NCI-H748 (cell line): ENCODE results near the gene STX1B.
"Not testable (repeated sequence)": the region's sequence is repeated elsewhere in the genome, so short reads cannot be mapped to it uniquely, and the experiment has no call there.

Experiments
- DNase-seq: peaks from one replicate; lab custom pipeline; 2025; ENCODE audit not compliant: unreplicated experiment; lab: John Stamatoyannopoulos, UW

The STX1B gene

DNA sequence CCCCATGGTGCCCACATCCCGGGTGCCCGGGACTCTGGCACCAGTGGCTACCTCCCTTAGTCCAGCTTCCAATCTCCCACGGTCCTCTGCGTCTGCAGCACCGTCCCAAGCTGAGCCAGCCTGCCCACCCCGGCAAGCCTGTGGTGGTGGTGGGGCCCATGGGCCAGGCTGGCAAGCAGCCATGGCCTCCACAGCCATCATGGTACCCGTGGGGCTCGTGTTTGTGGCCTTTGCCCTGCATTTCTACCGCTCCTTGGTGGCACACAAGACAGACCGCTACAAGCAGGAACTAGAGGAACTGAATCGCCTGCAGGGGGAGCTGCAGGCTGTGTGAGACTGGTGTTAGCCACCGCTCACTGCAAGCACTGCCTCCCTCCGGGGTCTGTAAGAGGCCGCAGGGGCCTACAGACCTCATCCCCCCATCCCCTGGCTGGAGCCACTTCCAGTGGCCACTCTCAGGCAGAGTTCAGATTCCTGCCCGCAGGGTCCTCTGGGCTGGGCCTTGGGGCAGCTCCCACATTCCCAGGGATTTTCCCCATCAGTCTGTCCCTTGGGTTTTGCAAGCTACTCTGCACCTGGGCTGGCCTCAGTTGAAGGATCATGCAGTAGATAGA lies 56.8 kb downstream of the STX1B start:
- peak; percentile 76 for DNase-seq

DNA sequence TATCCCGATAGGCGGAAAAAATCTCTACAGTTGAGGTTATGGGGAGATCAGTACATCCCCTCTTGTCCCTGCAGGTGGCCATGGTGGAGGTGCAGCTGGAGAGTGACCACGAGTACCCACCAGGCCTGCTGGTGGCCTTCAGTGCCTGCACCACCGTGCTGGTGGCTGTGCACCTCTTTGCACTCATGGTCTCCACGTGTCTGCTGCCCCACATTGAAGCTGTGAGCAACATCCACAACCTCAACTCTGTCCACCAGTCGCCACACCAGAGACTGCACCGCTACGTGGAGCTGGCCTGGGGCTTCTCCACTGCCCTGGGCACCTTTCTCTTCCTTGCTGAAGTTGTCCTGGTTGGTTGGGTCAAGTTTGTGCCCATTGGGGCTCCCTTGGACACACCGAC lies 57.3 kb downstream of the STX1B start:
- DNase-seq = no peak

DNA sequence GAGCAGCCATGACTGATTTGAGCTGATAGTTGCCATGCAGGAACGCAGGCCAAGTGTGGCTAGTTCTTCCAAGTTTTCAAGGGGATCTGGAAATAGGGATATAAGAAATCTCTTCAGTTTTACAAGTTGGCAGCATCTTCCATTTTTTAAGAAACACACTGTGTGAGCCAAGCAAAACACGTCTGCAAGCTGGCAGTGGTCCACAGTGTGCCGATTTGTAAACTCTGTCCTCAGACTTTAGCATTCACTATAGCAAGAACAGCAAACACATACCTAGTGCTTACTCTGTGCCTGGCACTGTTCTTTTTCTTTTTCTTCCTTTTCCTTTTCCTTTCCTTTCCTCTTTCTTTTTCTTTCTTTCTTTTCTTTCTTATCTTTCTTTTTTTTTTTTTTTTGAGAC lies 58.7 kb downstream of the STX1B start:
- no peak for DNase-seq

DNA sequence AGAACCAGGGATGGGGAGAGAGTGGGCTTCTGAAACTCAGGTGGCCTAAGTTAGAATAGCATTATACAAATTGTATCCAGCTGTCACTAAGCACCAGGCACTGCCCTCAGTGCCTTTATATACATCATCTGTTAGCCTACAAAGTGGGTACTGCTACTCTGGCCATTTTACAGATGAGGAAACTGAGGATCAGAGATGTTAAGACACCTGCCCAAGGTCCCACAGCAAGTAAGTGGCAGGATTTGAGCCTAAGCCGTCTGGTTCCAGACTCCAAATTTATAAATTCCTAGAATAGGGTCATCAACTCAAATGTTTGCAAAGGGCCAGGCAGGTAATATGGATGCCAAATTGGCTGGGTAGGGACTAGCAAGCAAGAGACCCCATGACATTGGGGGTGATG lies 59.2 kb downstream of the STX1B start:
- DNase-seq = no peak

DNA sequence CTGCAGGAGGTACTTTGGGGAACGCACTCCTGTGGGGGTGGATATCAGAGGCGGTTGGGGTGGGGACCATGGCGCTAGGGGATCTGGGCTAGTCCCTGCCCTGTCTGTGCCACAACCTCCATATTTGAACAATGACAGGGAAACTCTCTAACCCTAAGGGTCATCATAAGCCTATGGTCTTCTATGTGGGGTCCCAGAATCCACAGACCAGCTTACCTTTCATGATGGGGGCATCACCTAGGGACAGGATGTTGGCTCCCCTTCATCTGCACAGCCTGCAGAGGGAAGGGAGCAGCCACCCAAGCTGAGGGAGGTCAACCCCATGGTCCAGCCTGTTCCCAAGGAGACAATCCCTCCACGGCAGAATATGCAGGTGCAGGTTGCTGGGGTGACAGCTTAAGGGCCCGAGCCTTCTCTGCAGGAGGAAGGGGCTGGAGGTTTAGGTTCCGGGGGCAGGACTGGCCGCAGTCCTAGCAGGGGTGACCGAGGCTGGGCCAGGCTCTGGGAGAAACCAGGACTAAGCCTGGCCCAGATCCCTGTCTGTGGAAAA lies 59.8 kb downstream of the STX1B start:
- DNase-seq = no peak

DNA sequence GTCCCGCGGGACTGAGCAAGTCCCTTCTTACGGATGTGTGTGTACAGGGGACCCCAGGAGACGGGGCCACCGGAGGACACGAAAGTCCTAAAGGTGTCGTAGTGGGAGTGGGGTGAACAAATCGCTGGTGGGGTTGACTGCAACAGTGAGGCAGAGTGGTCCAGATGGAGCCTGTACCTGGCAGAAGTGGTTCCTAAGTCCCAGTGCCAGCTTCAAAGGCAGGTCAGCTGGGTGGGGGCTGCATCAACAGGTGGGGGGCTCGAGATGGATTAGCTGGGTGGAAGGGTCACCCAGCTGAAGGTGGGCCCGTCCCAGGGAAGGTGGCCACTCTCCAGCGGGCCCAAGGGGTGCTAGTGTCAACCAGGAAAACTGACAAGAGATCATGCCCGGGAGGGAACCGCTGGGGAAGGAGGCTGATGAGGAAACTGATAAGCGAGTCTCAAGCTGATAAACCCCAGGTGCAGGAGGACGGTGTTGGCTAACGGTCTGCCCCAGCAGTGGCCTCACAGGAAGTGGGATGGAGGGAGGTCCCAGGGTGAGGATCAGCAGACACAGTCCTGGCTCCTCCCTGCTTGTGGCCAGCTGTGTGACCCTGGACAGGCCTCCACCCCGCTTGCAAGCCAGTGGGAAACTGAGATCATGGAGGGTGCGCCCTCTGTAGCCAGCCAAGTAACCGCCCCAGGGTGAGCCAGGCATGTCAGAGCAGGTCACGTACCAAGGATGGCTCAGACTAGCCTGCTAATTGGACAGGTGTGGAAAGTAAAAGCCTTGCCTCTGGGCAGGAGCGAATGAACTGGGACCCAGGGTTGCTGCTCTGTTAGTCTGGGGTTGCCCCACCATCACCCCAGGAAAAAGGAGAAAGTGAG lies 60.6 kb downstream of the STX1B start:
- peak; percentile 23 for DNase-seq

DNA sequence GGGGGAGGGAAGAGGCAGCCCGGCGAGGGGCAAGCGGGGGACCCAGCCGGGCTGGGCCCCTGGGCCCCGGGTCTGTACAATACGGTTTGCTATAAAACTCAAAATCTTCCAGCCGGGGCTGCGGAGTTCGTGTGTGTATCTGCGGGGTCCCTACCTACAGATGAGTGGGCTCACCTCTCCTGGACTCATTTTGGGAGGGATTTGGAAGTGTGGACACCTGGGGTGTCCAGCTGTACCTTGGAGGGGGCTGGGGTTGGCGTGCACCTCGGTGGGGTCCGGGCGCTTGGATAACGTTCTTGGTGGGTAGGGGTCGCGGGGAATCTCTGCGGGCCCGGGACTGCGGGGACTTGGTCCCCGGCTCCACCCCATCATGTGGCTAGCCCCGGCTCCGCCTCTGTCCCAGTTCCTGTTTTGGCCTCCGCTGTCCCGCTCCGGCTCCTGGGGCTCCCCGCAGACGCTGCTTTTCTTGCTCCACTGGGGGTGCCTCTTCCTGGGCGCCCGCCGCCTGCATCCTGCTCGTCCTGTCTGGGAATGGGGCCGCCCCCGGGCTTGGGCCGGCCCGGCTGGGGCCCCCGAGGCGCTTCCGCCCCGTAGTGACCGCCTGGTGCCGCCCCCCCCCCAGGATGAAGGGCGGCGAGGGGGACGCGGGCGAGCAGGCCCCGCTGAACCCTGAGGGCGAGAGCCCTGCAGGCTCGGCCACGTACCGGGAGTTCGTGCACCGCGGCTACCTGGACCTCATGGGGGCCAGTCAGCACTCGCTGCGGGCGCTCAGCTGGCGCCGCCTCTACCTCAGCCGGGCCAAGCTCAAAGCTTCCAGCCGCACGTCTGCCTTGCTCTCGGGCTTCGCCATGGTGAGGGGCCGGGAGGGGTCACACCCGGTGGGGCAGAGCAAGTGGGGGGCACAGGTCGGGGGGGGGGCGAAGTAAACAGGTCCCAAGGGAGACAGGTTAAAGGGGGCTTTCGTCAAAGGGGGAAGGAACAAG lies 61.5 kb downstream of the STX1B start, which contains the start of gene ORAI3:
TSS of gene ORAI3 (plus strand) at position 402 of the 983 bp plus-strand sequence. CDS start at position 624, 222 bp downstream.
- DNase-seq = peak; percentile 46

DNA sequence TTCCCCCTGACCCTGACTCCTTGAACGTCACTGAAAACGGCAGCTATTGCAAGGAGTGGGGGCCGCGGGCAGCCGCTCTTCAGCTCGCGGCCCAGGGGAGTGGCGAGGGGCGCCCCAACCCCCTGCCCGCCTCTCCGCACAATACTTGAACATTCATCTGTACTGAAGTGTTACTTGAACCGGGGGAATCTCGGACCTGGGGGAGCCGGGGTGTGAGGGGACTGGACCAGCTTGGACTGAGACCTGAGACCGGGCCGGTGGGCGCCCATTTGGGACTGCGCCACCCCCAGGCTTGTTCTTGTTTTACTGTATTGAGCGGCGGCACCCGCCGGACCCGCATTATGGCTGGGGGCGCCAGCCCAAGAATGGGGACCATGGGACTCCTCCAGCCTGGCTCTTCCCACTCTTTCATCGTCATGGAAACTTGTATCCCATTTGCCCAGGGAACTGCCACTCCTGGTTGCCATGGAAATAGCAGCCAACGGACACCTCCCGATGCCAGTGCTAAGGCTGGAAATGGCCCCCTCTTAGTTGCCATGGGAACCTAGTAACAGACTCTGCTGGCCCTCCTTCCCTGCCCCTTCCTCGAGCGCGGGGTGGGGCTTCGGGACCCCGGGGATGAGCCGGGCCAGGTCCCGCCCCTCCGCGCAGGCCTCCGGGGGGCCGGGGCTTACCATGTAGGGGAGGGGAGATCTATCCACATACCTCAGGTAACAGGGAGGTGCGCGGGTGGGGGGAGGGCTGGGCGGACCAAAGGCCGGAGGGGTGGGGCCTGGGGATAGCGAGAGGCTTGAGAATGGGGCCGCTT lies 62.4 kb downstream of the STX1B start:
- peak; percentile 94 for DNase-seq

DNA sequence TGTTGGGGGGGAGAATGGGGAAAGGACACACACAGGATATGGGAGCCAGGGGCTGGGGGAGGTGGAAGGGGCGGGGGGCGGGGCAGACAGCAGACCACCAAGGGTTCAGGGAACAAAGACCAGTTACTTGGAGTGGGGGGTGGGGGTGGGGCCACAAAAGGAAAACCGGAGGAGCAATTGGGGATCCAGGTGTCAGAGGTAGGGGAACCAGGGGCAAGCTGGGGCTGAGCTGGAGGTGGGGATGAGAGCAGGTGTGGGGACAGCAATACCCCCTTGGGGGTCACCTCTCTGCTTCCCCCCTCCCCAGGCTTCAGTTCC lies 62.9 kb downstream of the STX1B start:
- no peak for DNase-seq

DNA sequence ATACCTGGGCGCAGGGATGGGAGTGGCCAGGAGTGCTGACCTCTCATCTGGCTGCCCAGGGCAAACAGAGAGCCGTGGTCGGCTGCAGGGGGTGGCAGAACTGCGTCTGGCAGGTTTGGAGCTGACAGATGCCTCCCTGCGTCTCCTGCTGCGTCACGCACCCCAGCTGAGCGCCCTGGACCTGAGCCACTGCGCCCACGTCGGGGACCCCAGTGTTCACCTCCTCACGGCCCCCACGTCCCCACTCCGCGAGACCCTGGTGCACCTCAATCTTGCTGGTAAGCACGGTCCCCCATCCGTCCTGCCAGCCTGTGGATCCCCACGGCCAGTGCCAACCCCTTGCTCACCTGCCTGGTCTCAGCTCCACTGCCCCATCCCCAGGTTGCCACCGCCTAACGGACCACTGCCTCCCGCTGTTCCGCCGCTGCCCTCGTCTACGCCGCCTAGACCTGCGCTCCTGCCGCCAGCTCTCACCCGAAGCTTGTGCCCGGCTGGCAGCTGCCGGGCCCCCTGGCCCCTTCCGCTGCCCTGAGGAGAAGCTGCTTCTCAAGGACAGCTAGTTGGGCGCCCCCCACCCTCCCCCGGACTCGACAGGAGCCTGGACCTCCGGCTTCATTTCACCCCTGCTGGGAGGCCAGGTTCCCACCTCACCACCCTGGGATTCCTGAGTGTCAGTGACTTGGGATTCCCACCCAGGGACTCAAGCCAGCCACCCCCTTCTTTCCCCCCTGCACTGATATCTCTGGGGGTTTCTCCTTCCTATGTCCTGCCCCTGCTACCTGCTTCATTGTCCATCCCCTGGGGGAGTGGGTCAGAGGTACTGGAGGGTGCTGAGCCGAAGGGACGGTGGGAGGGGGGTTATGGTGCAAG lies 63.5 kb downstream of the STX1B start:
- no peak for DNase-seq

DNA sequence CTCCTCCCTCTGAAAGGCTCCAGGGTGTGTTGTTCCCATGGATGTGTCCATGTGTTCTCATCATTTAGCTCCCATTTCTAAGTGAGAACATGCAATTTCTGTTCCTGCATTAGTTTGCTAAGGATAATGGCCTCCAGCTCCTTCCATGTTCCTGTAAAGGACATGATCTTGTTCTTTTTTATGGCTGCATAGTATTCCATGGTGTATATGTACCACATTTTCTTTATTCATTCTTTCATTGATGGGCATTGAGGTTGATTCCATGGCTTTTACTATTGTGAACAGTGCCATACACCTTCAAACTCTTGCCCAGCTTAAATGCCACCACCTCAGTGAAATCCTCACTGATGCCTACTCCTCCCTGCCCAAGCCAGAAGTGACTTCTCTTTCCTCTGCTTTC lies 66.1 kb downstream of the STX1B start:
- DNase-seq = no peak

DNA sequence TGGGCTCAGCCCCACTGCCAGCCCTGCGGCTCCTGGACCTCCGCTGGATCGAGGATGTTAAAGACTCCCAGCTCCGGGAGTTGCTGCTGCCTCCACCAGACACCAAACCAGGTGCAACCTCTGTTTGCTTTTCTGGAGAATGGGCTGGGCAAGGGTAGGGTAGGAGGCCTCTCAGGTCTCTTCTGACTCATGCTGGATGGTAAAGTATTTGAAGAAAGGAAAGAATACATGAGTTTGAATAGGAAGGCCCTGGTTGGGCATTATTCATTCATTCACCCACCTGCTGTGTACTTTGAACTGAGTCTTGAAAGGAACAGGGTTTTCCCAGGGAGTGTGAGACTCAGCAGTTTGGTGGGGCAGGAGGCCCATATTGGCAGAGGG lies 68.0 kb downstream of the STX1B start:
- DNase-seq = no peak

DNA sequence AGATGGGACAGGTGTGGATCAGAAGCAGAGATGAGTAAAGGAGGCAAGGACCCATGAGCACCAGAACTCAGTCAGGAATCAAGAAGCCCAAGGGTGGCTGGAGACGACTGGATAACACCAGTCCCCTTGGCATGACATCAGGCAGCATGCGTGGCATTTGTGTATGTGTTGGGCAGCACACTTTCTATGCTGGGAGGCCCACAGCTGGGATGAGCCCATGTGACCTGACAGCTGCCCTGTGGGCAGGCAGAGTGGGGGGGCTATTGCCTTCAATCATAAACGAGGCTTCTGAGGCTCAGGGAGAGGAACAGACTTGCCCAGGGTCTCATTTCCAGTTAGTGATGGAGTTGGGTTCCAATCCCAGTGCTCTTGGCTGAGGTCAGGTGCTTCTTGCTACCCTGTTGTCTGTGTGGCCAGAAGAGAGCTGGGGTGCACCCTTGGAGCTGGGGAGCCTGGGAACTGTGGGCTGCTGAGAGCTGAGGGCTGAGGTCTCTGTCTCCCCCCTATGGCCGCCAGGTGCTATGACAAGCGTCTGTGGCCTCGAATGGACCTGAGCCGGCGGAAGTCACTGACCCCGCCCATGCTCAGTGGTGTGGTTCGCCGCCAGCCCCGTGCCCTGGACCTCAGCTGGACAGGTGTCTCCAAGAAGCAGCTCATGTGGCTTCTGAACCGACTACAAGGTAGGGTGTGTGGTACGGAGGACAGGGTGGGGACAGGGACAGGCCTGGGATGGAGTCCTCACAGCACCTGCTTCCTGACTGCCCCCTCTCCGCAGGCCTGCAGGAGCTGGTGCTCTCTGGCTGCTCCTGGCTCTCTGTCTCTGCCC lies 68.6 kb downstream of the STX1B start:
- peak; percentile 55 for DNase-seq

DNA sequence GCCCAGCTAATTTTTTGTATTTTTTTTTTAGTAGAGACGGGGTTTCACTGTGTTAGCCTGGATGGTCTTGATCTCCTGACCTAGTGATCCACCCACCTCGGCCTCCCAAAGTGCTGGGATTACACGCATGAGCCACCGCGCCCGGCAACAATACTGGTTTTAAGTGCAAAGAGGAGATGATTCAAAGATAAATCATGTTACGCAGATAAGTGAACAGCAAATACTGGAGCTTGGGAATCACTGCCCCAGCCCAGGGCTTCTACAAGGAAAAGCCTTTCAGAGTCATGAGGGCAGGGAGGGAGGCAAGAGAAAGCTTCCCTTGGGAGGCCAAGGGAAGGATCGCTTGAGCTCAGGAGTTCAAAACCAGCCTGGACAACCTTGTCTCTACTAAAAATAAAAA lies 70.9 kb downstream of the STX1B start:
- not testable (repeated sequence) for DNase-seq
